Activated CD8-positive, alpha-beta memory T cell treated with anti-CD3 and anti-CD28 coated beads, Interleukin-2, amount 50 U/mL, for 4 hours (primary cell): ENCODE results near the gene C16orf95.
"Not testable (repeated sequence)": the region's sequence is repeated elsewhere in the genome, so short reads cannot be mapped to it uniquely, and the experiment has no call there.

Experiments used
- DNase-seq: peaks from one replicate; pipeline ENCODE4 v3.0.0-alpha.2; 2020

The C16orf95 gene

GRCh38 chr16:87316923-87317749, at the start of gene C16orf95:
C16orf95 (minus strand) TSS chr16:87317392; CDS start chr16:87317242, 150 bp downstream.
- peak; percentile 96 for DNase-seq

- DNase-seq: no peak
Measured at GRCh38 chr16:87366930-87367329, 49.7 kb upstream of the C16orf95 start.

DNA sequence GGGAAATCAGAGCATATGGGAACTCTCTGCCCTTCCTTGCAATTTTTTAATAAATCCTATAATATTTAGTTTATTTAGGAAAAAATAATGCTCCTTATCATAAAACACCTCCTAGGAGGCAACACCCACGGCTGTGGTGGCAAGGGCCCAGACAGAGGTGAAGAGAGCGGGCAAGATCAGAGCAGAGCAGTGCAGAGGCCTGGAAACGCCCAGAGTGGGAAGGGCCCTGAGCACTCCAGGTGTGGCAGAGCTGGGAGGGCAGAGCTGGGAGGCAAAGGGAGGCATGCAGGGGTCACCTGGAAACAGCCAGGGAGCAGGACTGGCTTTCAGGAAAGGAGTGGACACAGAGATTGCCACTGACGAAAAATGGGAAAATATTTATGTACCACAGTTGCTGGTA, 49.1 kb upstream of the C16orf95 start:
- DNase-seq: no peak

GRCh38 chr16:87365021-87365713, 48.0 kb upstream of the C16orf95 start:
- DNase-seq: no peak

- no peak for DNase-seq
Measured at GRCh38 chr16:87363771-87364455, 46.7 kb upstream of the C16orf95 start.

DNA sequence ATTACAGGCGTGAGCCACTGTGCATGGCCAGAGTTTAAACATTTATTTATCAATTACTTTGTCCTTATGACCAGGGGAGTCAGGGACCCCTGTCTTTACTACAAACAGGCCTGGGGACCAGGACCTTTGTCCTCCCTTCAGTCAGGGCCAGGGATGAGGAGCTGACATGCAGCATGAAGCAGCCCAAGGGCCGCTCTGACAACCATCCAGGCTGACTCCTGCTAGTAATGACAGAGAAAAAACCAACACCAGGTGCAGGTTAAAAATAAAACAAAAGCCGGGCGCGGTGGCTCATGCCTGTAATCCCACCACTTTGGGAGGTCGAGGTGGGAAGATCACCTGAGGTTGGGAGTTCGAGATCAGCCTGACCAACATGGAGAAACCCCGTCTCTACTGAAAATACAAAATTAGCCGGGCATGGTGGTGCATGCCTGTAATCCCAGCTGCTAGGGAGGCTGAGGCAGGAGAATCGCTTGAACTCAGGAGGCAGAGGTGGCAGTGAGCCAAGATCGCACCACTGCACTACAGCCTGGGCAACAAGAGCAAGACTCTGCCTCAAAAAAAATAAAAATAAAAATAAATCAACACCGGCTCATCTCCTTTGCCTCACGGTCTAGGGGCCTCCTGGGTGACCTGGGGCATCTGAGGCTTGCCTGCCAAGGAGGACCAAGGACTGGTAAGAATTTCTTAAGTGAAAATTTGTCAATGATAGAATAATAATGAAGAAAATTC, 45.8 kb upstream of the C16orf95 start:
- DNase-seq: not testable (repeated sequence)

DNA sequence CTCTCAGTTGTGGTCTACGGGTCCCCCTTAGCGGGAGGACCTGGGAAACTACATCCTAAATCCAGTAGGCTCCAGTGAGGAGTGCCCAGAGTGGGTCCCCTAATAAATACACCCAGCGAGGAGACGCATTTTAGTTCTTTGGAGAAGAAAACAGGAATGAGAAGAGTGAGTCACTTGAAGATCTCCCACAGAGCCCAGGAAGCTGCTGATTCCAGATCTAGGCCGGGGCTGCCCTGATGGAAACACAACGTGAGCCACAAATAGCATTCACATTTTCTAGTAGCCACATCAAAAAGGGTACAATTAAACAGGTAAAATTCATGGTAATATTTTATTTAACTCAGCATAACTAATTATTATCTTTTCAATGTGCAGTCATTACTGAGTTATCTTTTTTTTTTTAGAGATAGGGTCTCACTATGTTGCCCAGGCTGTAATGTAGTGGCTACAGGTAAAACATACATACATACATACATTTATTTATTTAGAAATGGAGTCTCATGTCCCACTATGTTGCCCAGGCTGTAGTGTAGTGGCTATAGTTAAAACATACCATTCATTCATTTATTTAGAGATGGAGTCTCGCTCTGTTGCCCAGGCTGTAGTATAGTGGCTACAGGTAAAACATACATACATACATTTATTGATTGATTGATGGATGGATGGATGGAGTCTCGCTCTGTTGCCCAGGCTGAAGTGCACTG, 44.9 kb upstream of the C16orf95 start:
- DNase-seq: no peak

DNA sequence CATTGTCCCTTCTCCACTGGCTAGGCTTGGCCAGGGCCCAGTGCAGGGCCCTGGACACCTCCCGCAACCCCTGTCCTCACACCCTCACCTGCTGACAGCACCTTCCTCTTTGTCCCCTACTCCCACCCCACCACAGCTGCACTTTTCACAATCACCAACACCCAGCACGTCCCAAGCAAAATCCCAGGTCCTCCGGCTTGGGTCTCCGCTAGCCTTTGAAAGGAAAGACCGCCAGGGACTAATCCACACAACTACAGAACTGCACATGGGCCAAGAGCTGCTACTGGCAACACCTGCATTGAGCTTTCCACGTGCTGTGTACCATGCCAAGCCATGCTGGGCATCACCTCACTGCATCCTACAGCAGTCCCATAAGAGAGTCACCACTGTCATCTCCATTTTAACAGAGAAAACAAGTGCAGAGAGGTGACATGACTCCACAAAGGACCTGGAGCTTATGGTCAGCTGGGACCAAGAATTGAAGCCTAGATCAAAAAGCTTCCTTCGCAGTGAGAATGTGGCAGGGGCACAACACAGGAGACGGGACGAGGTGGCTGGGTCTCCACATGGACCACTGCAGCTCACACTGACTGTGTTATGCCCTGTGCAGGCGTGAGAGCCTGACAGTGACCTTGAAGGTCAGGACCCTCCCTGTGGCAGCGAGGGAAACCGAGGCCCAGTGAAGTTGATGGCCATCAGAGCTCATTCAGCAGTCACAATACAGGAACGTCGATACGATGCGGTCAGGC, 43.8 kb upstream of the C16orf95 start:
- DNase-seq: no peak

- DNase-seq: no peak
Measured at GRCh38 chr16:87359121-87359520, 41.9 kb upstream of the C16orf95 start.

DNA sequence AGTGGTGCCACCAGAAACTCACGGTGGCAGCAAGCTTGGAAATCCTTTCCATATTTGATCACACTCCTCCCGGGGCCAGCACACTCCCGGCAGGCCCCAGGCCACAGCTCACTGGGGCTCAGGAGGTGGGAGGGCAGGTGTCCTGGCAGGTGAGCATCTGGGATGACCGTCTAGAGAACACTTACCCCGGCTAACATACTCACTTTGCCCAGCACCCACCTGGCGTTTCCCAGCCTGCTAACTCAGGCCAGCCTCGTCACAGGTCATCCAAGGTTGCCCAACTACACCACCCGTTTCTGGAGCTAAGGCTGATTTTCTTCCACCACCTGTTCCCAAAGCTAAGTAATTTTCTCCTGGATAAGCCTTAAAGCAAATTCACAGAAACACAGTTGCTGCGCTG, 41.5 kb upstream of the C16orf95 start:
- no peak for DNase-seq

DNA sequence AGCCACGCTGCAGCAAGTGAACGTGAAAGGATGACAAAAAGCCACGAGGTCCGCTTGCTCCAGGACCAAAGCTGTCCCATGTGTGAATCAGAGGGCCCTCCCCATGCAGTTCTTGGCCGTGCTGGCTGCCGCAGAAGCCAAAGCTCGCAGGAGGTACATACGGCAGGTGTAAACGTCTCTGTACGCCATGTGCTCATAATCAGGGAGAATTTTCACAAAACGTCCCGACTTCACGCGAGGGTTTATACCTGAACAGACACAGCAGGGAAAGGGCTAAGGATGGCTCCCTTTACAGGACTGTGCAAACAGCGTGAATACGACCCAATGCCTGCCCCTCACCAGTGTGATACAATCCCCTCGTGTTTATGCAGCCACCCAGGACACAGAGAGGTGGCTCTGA, 41.1 kb upstream of the C16orf95 start:
- no peak for DNase-seq

DNA sequence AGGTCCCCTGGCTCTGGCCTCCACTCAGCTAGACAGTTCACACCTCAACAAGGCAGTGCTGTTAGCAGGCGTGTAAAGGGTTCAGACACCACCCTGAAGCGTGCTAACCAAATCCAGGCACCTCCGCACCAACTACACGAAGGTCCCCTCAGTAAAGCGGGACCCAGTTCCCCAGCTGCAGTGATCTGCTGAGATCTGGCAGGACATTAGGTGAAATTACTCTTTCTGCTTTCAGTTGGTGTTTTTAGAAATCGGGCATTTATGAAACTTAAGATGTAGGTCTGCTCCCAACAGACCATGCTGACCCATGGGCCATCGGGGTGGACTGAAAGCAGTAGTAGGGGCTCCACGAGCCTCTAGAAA, 39.3 kb upstream of the C16orf95 start:
- DNase-seq: no peak

- no peak for DNase-seq
Measured at GRCh38 chr16:87353613-87354012, 36.4 kb upstream of the C16orf95 start.

DNA sequence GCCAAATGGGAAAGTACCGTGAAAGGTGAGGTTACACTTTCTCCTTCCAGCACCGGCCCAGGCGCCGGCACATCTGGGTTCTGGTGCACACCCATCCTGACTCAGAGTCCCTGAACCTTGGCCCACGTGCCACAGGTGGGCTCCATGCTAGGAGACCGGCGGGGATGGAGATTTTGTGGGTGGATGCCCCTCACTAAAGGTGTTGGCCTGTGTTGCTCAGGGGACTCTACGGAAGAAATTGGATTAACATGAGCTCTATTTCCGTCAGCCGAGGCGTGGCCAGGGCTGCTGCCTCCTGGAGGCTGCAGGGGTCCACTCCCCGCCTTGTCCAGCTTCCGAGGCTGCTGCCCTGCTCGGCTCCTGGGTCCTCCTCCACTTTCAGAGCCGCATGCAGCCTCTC, 35.6 kb upstream of the C16orf95 start:
- DNase-seq: no peak

GRCh38 chr16:87351320-87351698, 34.1 kb upstream of the C16orf95 start:
- no peak for DNase-seq

DNA sequence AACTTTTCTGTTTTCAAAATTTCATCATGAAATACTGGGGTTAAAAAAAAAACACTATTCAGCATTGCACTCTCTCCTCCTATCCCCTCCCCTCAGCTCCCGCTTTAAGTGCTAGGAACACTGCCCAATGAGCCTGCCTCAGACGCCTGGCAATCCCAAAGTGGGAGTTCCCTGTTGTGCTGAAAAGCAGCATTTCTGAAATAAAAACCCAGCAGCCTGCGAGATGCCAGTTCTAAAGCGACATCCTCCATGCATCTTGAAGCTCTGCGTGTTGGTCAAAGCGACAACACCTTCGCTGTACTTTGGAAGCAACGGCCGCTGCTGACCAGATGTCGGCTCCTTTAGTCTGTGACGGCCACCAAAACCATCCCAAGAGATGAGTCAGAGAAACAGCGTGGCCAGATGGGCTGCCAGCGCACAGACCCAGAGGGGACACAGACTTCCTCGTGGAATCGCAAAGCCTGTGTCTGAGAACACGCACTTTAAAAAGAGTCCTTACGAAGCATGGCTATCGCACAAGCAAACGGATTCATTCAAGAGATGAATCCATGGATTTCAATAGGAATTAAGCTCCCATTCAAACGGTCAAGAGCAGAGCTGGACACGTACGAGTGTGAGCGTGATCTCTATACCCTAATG, 33.6 kb upstream of the C16orf95 start:
- DNase-seq: no peak

DNA sequence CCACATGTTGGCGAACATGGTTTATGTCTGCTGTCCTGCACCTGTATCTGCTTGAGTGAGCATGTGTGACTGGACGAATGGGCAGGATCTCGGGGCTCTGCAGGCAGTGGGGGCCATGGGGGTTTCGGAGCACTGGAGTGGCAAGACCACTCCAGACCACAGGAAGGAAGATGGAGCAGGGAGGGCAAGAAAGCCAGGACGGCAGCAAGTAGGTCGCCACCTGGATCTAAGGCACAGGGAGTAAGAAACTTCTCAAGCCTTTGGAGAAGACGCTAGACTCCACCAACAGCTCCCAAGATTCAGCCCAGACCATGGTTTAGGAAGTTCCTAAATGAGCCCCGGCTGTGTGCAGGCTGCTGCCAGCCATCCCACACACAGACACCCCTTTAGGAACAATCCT, 32.8 kb upstream of the C16orf95 start:
- DNase-seq: no peak

- DNase-seq: no peak
Measured at GRCh38 chr16:87348616-87349157, 31.5 kb upstream of the C16orf95 start.

- DNase-seq: no peak
Measured at GRCh38 chr16:87347932-87348615, 30.9 kb upstream of the C16orf95 start.

- DNase-seq: no peak
Measured at GRCh38 chr16:87346517-87347060, 29.4 kb upstream of the C16orf95 start.
